NCI-H524 (cell line): ENCODE measurements around the gene SHC1.

Experiments used
- DNase-seq, 2 experiments: peaks; one replicate each; lab custom pipeline; 2025; lab: John Stamatoyannopoulos, UW

Gene SHC1

GRCh38 chr1:154973344-154974101 lies 3.0 kb upstream of the SHC1 start:
- peak; percentile 85 to 86 for DNase-seq

- no peak for DNase-seq
Measured at GRCh38 chr1:154972517-154973343, 2.2 kb upstream of the SHC1 start.

- no peak for DNase-seq
Measured at GRCh38 chr1:154972213-154972516, 1.6 kb upstream of the SHC1 start.

GRCh38 chr1:154971341-154971998 lies 923 bp upstream of the SHC1 start:
- no peak for DNase-seq

GRCh38 chr1:154969860-154970452 lies 591 bp downstream of the SHC1 start:
- DNase-seq: no peak

- DNase-seq: no peak
Measured at GRCh38 chr1:154969246-154969645, 1.3 kb downstream of the SHC1 start.

GRCh38 chr1:154968731-154969130 lies 1.8 kb downstream of the SHC1 start:
- DNase-seq: no peak

GRCh38 chr1:154967331-154967950 lies 3.1 kb downstream of the SHC1 start:
- no peak for DNase-seq

GRCh38 chr1:154966111-154966510 lies 4.4 kb downstream of the SHC1 start:
- DNase-seq: no peak

- DNase-seq: no peak
Measured at GRCh38 chr1:154964359-154964758, 6.2 kb downstream of the SHC1 start.

GRCh38 chr1:154963643-154964042 lies 6.9 kb downstream of the SHC1 start:
- no peak for DNase-seq

- no peak for DNase-seq
Measured at GRCh38 chr1:154962795-154963330, 7.7 kb downstream of the SHC1 start.

- DNase-seq: no peak
Measured at GRCh38 chr1:154962156-154962749, 8.3 kb downstream of the SHC1 start.

- peak; percentile 19 to 55 for DNase-seq
Measured at GRCh38 chr1:154961207-154962155, 9.1 kb downstream of the SHC1 start, which contains the start of gene PYGO2. TSS of gene PYGO2 (minus strand) at chr1:154961782. CDS start at chr1:154961576, 206 bp downstream.

GRCh38 chr1:154960446-154961136 lies 10.0 kb downstream of the SHC1 start:
- DNase-seq: no peak

GRCh38 chr1:154959426-154959780 lies 11.1 kb downstream of the SHC1 start:
- DNase-seq: no peak

GRCh38 chr1:154958681-154959425 lies 11.7 kb downstream of the SHC1 start:
- no peak for DNase-seq

- DNase-seq: no peak
Measured at GRCh38 chr1:154958036-154958435, 12.5 kb downstream of the SHC1 start.
